GM21447 (cell line): Measurements from ENCODE around the gene ERFE.

Experiments used
- ATAC-seq: cut with Tn5 transposase; IDR thresholded peaks from one replicate; pipeline ENCODE4 v1.9.1; 2021; ENCODE audit not compliant: unreplicated experiment

Gene ERFE

DNA sequence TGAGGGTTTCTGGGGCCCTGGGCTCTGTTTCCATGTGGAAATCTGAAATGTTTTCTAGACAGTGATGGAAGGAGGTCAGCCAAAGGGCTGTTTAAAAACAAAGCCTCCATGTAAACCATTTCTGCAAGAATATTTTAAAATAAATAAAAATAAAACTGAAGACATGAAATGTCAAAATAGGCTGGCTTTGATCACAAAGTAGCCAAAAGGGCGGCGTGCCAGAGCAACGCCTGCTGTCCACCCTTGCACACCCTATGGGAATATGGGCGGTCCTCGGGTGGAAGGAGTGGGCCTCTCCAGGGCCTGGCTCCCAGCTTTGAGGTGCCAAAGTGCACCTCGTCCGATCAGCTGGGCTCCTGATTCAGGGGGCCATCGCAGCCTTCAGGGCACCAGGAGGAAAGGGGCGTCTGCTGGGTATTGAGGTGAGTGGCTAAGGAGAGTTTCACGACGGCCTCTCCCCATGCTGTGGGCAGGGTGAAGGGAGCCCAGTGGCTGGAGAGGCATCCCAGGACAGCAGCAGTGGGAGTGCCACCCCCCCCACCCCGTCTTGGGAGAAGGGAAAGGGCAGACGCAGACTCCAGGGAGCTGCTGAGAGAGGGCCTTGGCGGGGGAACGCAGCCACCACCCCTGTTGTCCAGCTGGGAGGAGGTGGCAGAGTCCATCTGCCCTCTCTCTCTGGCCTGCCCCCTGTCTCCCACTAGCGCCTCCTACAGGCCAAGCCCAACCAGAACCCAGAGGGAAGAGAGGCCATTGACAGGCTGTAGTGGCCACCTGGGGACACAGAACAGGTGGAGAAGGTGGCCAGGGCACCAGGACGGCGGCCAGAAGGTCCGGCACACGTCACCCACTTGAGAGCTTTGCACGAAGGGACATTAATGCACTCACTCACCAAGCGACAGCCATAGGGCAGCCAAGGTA lies 5.7 kb upstream of the ERFE start:
- no peak for ATAC-seq

DNA sequence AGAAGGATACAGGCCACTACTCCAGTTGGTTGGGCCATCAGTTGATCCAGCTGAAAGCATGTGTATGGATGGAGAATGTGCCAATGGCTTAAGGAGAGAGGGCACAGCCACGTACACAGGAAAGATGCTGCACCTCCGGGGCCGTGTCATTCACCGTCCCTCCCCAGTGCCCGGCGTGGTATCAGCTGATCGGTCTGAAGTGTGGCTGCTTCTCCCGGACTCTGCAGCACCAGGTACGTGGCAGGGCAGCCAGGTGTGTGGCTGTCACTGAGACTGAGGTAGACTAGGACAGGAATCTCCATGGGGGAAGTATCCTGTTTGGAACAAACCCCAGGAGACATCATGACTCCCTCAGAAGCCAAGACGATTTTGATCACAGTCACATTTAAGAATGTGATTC lies 4.2 kb upstream of the ERFE start:
- no peak for ATAC-seq

DNA sequence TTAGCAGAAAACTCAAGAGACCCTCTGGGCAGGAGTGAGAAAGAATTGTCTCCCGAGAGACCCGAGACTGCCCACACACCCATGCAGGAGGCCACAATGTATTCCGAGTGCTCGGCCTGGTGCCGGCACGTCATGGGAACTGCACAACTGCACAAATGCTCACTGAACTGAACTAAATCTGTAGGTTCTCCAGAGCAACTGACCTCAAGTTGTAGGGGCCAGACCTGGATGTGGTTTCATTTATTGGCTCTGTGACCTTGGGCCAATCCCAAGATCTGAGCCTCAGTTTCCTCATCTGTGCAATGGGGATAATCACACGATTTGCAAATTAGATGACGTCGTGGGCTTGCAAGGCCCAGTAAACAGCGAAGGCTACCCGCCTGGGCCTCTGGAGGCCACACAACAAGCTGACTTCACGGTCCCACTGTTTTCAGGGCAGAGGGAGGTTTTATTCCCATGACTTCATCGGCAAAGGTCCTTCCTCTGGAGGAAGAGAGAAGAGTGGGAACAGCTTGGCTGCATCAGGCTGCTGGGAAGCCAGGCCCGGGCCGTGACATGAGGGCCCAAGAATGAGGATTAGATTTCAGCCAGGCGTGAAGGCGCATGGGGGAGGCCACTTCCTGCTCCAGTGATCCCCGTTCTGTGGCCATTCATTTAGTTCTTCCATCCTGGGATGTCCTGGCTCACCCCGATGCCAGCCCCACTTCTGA lies 3.6 kb upstream of the ERFE start:
- ATAC-seq: no peak

DNA sequence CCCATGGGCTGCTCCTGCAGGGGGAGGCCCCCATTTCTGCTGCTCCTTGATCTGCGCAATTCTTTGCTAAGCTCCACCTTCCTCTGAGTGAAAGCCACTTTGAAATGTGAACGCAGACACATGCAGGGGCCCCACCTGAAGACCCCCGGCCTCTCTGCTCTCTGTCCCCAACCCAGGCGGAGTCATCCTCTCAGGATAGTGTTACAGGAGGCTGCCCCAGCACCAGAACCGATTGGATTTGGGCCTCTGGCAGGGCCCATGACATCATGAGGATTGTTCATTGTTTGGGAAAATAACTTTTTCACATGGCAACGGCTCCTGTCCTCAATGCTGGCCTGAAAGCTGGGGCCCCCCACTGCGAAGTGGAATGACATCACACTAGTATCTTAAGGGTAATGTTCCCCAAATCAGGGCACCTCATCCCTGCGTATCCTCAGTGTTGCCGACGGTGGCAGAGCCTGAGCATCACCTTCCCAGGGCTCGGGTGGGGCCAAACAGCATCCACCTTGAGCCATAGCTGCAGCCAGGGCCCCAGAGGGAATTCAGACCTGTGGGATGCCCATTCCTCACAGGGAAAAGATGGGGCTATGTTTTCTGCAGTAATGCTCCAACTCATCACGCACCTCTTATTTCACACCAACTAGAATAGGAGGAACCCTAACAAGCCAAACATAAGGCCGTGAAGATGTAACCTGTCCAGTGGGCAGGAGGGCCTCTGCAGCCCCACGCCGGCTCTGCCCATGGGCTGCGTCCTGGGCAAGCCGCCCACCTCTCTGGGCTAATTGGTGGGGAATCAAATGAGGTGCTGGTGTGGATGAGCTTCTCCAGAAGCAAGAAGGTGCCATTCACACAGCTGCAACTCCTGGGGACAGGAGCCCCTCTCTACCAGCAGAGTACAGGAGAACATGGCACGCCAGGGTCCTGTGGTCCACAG lies 2.7 kb upstream of the ERFE start:
- ATAC-seq: no peak

DNA sequence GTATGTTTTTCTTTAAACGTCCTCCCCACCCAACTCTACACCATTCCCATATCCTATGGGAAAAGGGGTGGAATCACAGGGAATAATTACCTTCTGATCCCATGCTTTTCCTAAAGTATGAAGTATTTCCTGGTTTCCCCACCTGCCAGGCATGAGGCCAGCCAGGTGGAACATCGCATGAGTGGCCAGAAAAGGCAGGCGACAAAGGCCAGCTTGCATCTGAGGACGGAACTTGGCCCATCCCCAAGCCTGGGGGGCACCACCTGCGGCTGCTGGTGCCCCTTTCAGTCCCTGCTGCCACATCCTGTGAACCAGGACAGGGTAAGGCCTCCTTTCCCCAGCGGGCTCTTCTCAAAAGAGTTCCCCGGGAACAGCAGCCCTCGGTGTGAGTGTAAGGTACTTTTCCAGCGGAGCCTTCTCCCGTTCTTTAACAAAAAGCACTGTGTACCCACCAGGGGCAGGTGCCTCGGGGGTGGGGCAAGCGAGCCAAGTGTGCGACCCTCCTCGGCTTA lies 1.2 kb upstream of the ERFE start:
- no peak for ATAC-seq

DNA sequence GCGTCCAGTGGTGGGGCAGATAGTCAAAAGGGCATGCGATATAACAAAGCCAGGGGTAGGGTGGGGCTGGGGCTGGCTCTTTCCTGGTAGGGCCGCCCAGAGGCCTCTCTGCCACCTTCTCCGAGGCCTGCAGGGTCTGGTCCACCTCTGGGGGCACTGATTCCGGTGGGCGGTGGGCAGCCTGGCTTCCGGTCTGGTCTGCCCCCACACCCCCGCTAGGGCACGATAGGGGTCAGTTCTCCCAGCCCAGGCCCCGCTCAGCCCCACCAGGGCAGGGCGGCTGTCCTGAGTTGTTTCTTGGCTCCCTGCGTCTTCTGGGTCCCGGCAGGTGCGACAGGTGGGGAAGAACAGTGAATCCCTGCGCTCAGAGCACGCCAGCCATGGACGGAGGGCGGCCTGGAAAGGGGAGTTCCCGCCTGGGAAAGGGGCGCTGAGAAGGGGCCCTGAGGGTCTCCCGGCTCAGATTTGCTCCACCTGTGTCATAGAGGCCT lies 707 bp upstream of the ERFE start:
- ATAC-seq: no peak

DNA sequence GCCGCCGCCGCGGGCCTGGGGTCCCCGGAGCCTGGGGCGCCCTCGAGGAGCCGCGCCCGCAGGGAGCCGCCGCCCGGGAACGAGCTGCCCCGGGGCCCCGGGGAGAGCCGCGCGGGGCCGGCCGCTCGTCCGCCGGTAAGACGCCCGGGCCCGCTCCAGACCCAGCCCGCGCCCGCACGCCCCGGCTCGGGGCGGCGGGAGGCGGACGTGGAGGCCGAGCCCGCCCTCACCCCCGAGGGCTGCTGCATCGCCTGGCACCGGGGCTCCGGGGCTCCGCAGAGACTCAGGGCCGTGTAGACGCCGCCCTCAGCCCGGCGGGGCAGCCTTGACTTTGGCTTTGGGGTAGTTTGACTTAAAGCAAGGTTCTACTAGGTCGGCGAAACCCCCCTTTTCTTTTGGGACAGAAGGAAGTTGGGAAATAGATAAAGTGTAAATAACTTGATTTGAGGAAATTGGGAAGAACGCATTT lies 335 bp downstream of the ERFE start:
- no peak for ATAC-seq

DNA sequence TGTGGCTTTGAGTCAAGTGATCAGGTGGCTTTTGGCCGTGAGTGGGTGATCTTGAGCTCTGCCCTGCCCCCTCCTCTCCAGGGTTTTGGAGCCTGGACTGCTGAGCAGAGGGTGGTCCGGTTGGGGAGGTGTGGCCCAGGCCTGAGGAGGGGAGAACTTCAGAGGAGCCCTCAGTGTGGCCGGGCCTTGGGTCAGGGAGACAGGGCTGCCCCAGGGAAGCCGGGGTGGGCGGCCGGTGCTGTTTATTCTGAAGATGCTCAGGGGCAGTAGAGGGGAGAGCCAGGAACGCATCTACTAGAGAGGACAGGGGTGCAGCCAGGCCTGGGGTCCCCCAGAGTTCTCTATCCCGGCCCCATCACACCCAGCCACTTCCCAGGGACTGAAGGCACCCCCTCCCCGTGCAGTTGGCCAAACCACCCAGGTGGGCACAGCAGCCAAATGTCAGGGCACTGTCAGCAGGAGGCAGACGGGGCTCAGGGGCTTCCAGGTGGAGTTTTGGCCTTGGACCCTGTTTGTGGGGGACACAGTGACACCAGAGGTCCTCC lies 963 bp downstream of the ERFE start:
- no peak for ATAC-seq

DNA sequence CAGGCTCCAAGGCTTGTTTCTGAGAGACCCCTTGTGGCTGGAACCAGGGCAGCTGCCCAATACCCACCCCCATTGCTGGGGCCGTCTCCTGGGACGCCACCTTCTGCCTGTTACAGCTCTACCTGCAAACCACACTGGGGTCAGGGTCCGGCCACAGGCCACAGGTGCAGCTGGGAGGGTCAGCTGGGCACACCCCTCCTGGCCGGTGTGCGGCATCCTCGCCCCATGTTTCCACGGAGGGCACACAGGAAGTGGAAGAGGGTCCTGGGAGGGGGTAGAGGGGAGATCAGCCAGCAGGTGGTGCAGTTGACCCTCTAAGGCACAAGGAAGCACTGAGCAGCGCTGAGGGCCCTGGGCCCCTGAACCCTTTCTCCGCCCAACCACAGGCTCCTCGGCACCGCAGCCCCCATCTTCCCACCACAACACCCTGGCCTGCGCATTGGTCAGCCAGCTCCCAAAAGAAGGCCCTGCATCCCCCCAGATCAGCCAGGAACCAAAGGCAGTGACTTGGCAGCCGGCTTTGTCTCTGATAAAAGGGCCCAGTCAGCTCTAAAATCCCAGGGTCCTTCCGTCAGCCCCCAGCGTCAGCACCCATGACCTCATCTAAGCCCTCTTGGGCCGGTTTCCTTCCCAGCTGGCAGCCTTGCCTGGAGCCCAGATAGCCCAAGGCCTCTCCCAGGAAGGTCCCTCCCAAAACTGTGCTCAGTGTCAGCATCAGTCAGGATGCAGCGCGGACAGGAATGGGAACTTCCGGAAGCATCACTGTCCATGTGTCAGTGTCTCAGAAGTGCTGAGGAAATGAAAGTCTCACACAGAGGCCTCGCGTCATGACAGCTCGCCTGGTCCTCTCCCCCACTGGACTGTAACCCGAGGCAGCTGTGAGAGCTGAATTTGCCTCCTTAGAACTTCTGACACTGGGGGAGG lies 1.7 kb downstream of the ERFE start:
- no peak for ATAC-seq

DNA sequence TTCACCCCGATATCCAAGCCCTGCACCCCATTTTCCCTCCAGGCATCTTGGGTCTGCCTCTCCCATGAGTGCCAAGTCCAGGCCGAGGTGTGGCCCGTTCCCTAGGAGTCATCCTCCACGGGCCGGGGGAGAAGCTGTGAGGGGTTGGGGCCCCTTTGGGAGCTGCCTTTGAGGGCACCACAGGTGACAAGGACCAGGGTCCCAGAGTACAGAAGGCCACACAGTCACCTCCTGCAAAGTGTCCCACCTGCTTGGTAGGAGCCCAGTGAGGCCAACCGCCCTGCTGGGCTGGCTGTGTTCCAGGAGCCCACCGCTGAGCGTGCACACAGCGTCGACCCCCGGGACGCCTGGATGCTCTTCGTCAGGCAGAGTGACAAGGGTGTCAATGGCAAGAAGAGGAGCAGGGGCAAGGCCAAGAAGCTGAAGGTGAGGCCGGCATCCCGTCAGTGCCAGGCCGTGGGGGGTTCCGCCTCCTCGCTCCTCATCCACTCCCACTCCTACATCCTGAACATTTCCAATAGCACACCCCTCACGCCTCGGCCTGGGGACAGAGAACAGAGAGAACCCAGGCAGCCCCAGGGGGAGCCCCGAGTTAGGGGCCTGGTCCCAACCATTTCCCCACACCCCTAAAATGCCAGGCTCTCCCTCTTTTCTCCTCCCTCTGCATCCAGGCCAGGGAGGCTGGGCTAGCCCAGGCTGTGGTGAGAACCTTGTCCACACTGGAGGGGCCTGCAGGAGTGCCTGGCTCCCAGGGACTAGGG lies 2.7 kb downstream of the ERFE start:
- ATAC-seq: no peak

DNA sequence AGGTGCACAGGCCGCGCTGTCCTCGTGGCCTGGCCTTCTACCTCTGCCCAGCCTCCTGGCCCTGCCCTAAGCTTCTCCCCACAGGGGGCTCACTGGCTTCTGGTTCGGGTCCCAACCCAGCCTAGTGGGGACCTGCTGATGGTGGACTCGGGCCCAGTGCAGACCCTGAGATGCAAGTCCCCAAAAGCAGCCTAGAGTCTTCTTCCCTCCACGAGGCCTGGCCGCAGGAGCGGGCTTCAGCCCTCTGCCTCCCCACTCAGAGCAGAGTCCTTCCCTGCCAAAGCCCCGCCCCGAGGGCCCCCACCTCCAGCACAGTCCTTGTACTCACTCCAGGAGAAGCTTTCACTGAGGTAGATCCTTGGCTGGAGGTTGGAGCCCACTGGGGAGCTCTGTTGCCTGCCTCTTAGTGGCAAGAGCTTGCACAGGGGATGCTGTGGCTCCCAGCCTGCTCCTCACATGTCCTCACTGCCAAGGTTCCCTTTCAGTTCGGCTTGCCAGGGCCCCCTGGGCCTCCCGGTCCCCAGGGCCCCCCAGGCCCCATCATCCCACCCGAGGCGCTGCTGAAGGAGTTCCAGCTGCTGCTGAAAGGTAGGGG lies 3.6 kb downstream of the ERFE start:
- no peak for ATAC-seq

DNA sequence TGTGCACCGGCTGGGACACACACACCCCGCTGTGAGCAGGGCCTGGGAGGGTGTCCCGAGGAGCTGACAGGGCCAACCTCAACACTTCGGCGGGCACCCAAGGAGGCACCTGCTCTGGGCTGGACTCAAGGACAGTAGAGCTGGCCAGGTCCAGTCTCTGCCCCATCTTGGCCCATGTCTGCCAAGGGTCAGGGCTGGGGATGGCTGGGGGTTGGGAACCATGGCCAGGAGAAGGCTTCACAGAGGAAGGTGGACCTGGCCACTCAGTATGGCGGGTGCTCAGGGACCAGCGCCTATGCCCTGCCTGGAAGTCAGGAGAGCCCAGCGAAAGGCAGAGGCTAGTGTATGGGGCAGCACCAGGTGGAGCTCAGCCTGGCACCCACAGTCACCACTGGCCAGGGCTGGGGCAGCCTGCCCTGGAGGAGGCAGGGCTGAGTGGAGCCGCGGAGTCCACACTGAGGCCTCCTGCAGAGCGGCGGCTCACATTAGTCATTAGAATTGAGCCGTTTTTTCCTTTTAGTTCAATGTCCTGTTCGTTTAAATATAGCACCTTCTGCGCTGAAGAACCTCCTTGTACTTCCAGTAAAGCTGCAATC lies 4.2 kb downstream of the ERFE start:
- ATAC-seq: no peak

DNA sequence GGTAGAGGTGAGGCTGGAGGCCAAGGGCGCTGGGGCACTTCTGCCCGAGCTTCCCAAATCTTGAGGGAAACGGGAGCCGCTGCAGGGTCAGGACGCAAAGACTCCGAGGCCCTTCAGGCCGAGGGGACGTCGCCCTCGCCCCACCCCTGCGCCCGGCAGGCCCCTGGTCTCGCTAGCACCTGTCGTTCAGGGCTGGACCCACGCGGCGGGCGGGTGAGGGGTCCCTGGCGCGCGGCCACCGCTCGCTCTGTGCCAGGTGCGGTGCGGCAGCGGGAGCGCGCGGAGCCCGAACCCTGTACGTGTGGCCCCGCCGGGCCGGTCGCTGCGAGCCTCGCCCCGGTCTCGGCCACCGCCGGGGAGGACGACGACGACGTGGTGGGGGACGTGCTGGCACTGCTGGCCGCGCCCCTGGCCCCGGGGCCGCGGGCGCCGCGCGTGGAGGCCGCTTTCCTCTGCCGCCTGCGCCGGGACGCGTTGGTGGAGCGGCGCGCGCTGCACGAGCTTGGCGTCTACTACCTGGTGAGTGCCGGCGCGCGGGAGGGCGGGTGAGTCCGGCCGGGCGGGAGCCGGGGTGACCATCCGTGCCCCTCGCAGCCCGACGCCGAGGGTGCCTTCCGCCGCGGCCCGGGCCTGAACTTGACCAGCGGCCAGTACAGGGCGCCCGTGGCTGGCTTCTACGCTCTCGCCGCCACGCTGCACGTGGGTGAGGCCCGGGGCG lies 4.9 kb downstream of the ERFE start:
- no peak for ATAC-seq

DNA sequence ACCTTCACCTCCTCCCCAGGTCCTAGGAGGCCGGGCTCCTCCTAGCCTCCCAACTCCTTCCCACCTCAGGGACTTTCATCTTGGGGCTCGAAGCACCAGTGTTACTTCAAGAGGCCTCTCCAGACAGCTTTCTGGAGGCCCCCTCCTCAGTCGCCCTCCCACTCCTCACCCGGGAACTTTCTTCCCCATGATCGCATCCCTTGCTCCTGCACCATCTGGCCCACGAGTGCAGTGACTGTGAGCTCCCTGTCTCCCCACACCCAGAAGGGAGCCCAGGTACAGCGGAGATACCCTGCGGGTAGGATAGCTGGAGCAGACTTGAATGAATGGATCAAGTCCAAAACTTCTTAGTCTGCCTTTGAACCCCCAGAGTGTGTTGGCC lies 6.1 kb downstream of the ERFE start:
- ATAC-seq: no peak

DNA sequence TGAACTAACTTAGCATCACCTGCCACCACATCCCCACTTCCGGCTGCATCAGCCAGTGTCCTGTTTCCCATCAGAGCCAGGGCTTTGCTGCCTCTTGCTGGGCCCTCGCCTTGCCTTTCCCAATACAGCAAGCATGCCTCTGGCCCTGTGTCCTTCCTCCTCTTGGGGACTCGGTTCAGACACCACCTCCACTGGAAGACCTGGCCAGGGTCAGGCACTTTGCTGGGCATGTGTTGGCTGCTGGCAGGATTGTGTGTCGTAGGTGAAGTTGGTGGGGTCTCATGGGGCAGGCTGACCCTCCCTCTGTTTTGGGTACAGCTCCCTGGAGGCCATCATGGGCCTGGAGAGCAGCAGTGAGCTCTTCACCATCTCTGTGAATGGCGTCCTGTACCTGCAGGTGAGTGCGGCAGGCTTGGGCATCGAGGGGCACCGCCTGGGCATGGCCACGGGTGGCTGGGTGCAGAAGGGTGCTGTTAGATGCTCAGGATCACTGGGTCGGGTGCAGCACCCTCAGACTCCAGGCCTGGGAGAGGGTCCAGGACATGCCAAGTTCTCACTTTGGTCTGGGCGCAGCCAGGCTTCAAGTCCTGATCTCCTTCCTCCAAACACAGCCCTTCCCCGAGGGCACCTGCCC lies 6.6 kb downstream of the ERFE start:
- ATAC-seq: no peak

DNA sequence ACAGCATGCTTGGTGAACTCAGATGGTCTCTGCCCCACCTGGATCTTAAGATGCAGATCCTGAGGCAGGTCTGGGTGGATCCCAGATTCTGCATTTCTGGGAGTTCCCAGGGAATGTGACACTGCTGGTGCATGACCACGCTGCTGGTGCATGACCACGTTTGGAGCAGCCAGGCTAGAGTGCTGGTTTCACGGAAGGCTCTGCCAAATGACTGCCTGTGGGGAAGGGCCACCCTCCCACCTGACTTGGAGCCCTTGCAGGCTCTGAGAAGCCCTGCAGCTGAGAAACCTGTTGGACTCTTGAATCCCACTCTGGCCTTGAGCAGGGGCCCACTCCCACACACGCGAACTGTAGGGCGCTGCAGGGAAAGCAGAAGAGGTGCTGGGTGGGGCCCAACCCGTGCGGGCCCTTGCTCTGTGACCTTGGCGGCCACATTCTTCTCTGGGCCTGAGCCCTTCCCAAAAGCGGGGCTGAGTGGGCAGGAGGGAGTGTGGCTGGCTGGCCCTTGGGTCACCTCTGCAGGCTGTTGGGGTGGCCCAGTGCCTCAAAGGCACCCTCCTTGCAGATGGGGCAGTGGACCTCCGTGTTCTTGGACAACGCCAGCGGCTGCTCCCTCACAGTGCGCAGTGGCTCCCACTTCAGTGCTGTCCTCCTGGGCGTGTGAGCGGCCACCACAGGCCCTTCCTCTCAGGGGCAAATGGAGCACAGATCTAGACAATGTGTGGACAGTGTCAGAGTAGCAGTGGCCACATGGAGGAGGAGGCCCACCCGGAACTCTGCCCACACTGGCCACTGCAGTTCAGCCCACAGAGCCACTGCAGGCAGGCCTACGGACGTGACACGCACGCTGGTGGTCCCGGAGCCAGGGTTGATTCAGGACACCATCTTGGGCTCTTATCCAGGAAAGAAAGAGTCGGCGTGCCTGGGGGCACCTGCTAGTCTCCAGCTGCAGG lies 7.9 kb downstream of the ERFE start:
- ATAC-seq: no peak
